ENCODE measurements around the gene KLHDC8B. TPM values are rescaled to one million over a fixed set of nuclear protein-coding genes. Genes with fewer than 3 reads are reported as not detected.

The KLHDC8B gene
- total and polyA plus RNA-seq, 10 of the 15 experiments (the other 5 are each of a cell fraction or from before 2014, with no cell fraction given), result 0.31 to 1.5 (median 0.85) TPM; not detected in 1

GRCh38 chr3:49175530-49175929 is 4.1 kb downstream of the KLHDC8B start:
- H4K20me1 ChIP-seq (ENCODE audit: control insufficient read depth, insufficient read depth), result no peaks in the 10 kb centered on the region
- no peak for FAIRE-seq
- TF ChIP-seq, protein P1, sequence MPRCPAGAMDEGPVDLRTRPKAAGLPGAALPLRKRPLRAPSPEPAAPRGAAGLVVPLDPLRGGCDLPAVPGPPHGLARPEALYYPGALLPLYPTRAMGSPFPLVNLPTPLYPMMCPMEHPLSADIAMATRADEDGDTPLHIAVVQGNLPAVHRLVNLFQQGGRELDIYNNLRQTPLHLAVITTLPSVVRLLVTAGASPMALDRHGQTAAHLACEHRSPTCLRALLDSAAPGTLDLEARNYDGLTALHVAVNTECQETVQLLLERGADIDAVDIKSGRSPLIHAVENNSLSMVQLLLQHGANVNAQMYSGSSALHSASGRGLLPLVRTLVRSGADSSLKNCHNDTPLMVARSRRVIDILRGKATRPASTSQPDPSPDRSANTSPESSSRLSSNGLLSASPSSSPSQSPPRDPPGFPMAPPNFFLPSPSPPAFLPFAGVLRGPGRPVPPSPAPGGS (IDR thresholded peaks at IDR 0.05; ENCODE audit: borderline replicate concordance, insufficient read depth, low read depth, low read length, poor library complexity, severe bottlenecking), result no peak
- TF ChIP-seq MLLT1 (IDR thresholded peaks at IDR 0.05) (no peak), SPI1 (IDR thresholded peaks at IDR 0.05; ENCODE audit: borderline replicate concordance, insufficient read depth, low read depth, low read length) (no peak), CBFB (IDR thresholded peaks at IDR 0.05; ENCODE audit: low read depth) (no peak), KAT2A (conservative IDR thresholded peaks at IDR 0.05; ENCODE audit: control insufficient read depth, low read depth, low read length) (no peak), SMAD1 (IDR thresholded peaks at IDR 0.05; ENCODE audit: low read depth, partially characterized antibody) (no peak), ASH2L (IDR thresholded peaks at IDR 0.05; ENCODE audit: borderline replicate concordance, low read depth) (no peak), SREBF2 (IDR thresholded peaks at IDR 0.05; ENCODE audit: low read length) (no peak), GATAD2B (conservative IDR thresholded peaks at IDR 0.05; ENCODE audit: low read depth) (no peak), ESRRA (IDR thresholded peaks at IDR 0.05; ENCODE audit: low read length) (no peak)
- TF ChIP-seq, protein P2, sequence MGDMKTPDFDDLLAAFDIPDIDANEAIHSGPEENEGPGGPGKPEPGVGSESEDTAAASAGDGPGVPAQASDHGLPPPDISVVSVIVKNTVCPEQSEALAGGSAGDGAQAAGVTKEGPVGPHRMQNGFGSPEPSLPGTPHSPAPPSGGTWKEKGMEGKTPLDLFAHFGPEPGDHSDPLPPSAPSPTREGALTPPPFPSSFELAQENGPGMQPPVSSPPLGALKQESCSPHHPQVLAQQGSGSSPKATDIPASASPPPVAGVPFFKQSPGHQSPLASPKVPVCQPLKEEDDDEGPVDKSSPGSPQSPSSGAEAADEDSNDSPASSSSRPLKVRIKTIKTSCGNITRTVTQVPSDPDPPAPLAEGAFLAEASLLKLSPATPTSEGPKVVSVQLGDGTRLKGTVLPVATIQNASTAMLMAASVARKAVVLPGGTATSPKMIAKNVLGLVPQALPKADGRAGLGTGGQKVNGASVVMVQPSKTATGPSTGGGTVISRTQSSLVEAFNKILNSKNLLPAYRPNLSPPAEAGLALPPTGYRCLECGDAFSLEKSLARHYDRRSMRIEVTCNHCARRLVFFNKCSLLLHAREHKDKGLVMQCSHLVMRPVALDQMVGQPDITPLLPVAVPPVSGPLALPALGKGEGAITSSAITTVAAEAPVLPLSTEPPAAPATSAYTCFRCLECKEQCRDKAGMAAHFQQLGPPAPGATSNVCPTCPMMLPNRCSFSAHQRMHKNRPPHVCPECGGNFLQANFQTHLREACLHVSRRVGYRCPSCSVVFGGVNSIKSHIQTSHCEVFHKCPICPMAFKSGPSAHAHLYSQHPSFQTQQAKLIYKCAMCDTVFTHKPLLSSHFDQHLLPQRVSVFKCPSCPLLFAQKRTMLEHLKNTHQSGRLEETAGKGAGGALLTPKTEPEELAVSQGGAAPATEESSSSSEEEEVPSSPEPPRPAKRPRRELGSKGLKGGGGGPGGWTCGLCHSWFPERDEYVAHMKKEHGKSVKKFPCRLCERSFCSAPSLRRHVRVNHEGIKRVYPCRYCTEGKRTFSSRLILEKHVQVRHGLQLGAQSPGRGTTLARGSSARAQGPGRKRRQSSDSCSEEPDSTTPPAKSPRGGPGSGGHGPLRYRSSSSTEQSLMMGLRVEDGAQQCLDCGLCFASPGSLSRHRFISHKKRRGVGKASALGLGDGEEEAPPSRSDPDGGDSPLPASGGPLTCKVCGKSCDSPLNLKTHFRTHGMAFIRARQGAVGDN (IDR thresholded peaks at IDR 0.05), result no peak
- 61% methylated on average over 8 of the region's 8 CpGs for WGBS (ENCODE audit: insufficient coverage, insufficient replicate concordance, low lambda C conversion rate, missing lambda C conversion rate)
- no peak overlapping the region for H3K27ac ChIP-seq (ENCODE audit: control insufficient read depth, insufficient read depth)
- CTCF ChIA-PET, result no interaction called here
- in situ Hi-C loops (cut with MboI), result no loop called here
- H3K9ac ChIP-seq (ENCODE audit: control insufficient read depth, insufficient read depth, low read length), result no peak overlapping the region
- POLR2A ChIA-PET, result interaction anchor here (0.6 kb wide), 1 partner anchor 447 kb away, joined by 6 read pairs; no protein-coding TSS in a partner anchor
- ATAC-seq, result no peak
- H3K9me3 ChIP-seq (replicated peaks; ENCODE audit: control insufficient read depth, insufficient read depth, low read length), result no peaks in the 10 kb centered on the region
- RAD21 ChIA-PET (ENCODE audit: unreplicated experiment), result interaction anchor here (0.6 to 1.2 kb wide), 2 partner anchors 188 to 274 kb away, joined by 3 to 4 read pairs; no protein-coding TSS in a partner anchor
- H3K4me3 ChIP-seq, result no peak overlapping the region
- SMC1A ChIA-PET (ENCODE audit: uncharacterized antibody, unreplicated experiment), result no interaction called here
- no TSS peak for BruUV-seq (replicated peaks)
- no peak overlapping the region for H3K4me2 ChIP-seq (ENCODE audit: control insufficient read depth, insufficient read depth)
- no peaks in the 10 kb centered on the region for H3K27me3 ChIP-seq (replicated peaks in 1 of 2; ENCODE audit: control insufficient read depth in 2 of 2, insufficient read depth in 2 of 2, low read length in 1 of 2)
- no peak overlapping the region for H2AFZ ChIP-seq (ENCODE audit: control insufficient read depth, low read depth, low read length)
- intact Hi-C loops (cut with micrococcal nuclease; ENCODE audit: unreplicated experiment), result no loop called here
- H3K4me1 ChIP-seq (ENCODE audit: control insufficient read depth, insufficient read depth, low read length), result no peaks in the 10 kb centered on the region
- no peaks in the 10 kb centered on the region for H3K79me2 ChIP-seq (ENCODE audit: control insufficient read depth, insufficient read depth, low read length)
- H3K36me3 ChIP-seq (ENCODE audit: control insufficient read depth in 2 of 2, insufficient read depth in 2 of 2, low read length in 1 of 2), result no peaks in the 10 kb centered on the region
- DNase-seq (ENCODE audit: low read depth, low spot score), result no peak

All from GM12878 (cell line).